SK-N-SH treated with all-trans-retinoic acid at 6 μM for 48 hours (cell line): ENCODE data around the gene OLFM1.

Experiments used
- ARNTL ChIP-seq: fragments of 450-650 bp; formaldehyde crosslinking; IDR thresholded peaks from 2 replicates; pipeline ENCODE4 v1.5.0; 2020; ENCODE audit warnings: low read depth, mild to moderate bottlenecking, moderate library complexity, borderline replicate concordance
- CREB5 ChIP-seq: fragments of 250-450 bp; sonication (Bioruptor Pico); IDR thresholded peaks from 2 replicates; pipeline ENCODE4 v1.5.1; 2020; ENCODE audit warnings: low read depth, mild to moderate bottlenecking, moderate library complexity
- ISL1 ChIP-seq: fragments of 250-450 bp; sonication (Bioruptor Pico); IDR thresholded peaks from 2 replicates; pipeline ENCODE4 v2.1.2; 2022; ENCODE audit warnings: mild to moderate bottlenecking, moderate library complexity
- OSR1 ChIP-seq: fragments of 250-450 bp; sonication (Bioruptor Pico); IDR thresholded peaks from 2 replicates; pipeline ENCODE4 v1.8.0; 2022; ENCODE audit warnings: moderate library complexity, mild to moderate bottlenecking, inconsistent platforms
- RARB ChIP-seq: fragments of 250-450 bp; sonication (Bioruptor Pico); IDR thresholded peaks from 2 replicates; pipeline ENCODE4 v1.8.0; 2021; ENCODE audit warnings: mild to moderate bottlenecking, moderate library complexity
- ZC3H10 ChIP-seq: fragments of 250-450 bp; sonication (Bioruptor Pico); IDR thresholded peaks from 2 replicates; pipeline ENCODE4 v1.5.1; 2021; ENCODE audit warnings: mild to moderate bottlenecking, moderate library complexity
- ZFP3 ChIP-seq: fragments of 250-450 bp; sonication (Bioruptor Pico); IDR thresholded peaks from 2 replicates; pipeline ENCODE4 v1.5.0; 2020; ENCODE audit warnings: mild to moderate bottlenecking, moderate library complexity
- ZNF565 ChIP-seq: fragments of 450-650 bp; formaldehyde crosslinking; conservative IDR thresholded peaks from 2 replicates; pipeline ENCODE4 v1.5.0; 2020; ENCODE audit warnings: low read depth, mild to moderate bottlenecking, moderate library complexity
- ZNF70 ChIP-seq: fragments of 450-650 bp; formaldehyde crosslinking; IDR thresholded peaks from 2 replicates; pipeline ENCODE4 v1.5.0; 2020; ENCODE audit warnings: mild to moderate bottlenecking, moderate library complexity
- ZNF8 ChIP-seq: fragments of 450-650 bp; formaldehyde crosslinking; IDR thresholded peaks from 2 replicates; pipeline ENCODE4 v1.5.0; 2020; ENCODE audit warnings: mild to moderate bottlenecking, moderate library complexity
- TF ChIP-seq, protein P1 (sequence below): fragments of 250-450 bp; sonication (Bioruptor Pico); IDR thresholded peaks from 2 replicates; pipeline ENCODE4 v1.8.0; 2020; ENCODE audit warnings: mild to moderate bottlenecking, moderate library complexity, borderline replicate concordance

GRCh38 chr9:135119496-135120064 lies 32.1 kb downstream of the OLFM1 start:
- TF ChIP-seq OSR1 (CRISPR knock-in tag) (no peak), ZNF8 (CRISPR knock-in tag) (no peak), ARNTL (CRISPR knock-in tag) (no peak), ZNF565 (no peak), ZC3H10 (no peak), ZFP3 (CRISPR knock-in tag) (no peak), ZNF70 (no peak), ISL1 (no peak), RARB (CRISPR knock-in tag) (no peak), CREB5 (CRISPR knock-in tag) (no peak)
- TF ChIP-seq, protein P1, sequence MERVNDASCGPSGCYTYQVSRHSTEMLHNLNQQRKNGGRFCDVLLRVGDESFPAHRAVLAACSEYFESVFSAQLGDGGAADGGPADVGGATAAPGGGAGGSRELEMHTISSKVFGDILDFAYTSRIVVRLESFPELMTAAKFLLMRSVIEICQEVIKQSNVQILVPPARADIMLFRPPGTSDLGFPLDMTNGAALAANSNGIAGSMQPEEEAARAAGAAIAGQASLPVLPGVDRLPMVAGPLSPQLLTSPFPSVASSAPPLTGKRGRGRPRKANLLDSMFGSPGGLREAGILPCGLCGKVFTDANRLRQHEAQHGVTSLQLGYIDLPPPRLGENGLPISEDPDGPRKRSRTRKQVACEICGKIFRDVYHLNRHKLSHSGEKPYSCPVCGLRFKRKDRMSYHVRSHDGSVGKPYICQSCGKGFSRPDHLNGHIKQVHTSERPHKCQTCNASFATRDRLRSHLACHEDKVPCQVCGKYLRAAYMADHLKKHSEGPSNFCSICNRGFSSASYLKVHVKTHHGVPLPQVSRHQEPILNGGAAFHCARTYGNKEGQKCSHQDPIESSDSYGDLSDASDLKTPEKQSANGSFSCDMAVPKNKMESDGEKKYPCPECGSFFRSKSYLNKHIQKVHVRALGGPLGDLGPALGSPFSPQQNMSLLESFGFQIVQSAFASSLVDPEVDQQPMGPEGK, result no peak
